Measurements from ENCODE around the gene HCN3.

- no peak for TF ChIP-seq EZH2 (IDR thresholded peaks at IDR 0.05; ENCODE audit: borderline replicate concordance, low read depth, low read length, poor library complexity, severe bottlenecking)
- TF ChIP-seq CTCF (conservative IDR thresholded peaks at IDR 0.05; ENCODE audit: low read depth, low read length): no peak
These were observed 22.8 kb downstream of the HCN3 start for GRCh38 chr1:155300024-155300423.
